Breast epithelium (tissue), 4 donors: ENCODE measurements around the gene MAP2K3. TPM values are rescaled to one million over a fixed set of nuclear protein-coding genes. Genes with fewer than 3 reads are reported as not detected.

Experiments
- DNase-seq, 2 donors: peaks; one replicate each; pipeline ENCODE4 v3.0.0-alpha.2; 2019; ENCODE audit warnings: low spot score in 2 of 2
- H3K27ac ChIP-seq, 2 donors: fragments of 200-600 bp; sonication (generic) in 1 of 2; one replicate each; pipeline ENCODE4 v1.5.1; 2016 to 2019; ENCODE audit warnings: mild to moderate bottlenecking in 1 of 2
- H3K27me3 ChIP-seq, 2 donors: fragments of 200-600 bp; sonication (generic) in 1 of 2; one replicate each; pipeline versions ENCODE4 v1.5.1 to v1.6.0; 2017 to 2019; ENCODE audit warnings: control low read depth in 1 of 2, mild to moderate bottlenecking in 1 of 2
- H3K36me3 ChIP-seq: fragments of 200-600 bp; one replicate; pipeline ENCODE4 v1.5.1; 2019
- H3K4me1 ChIP-seq, 2 donors: fragments of 200-600 bp; sonication (generic); one replicate each; pipeline ENCODE4 v1.5.1; 2016 to 2019; ENCODE audit warnings: control low read depth in 1 of 2
- H3K4me3 ChIP-seq, 3 donors: fragments of 200-600 bp; sonication (generic); 1 replicate in 2 of 3; 2 replicates in 1 of 3; pipeline ENCODE4 v1.5.1; 2016 to 2019; ENCODE audit warnings: mild to moderate bottlenecking in 3 of 3, moderate library complexity in 2 of 3
- H3K9me3 ChIP-seq, 2 donors: fragments of 200-600 bp; sonication (generic) in 1 of 2; one replicate each; pipeline ENCODE4 v1.5.1; 2016 to 2019; ENCODE audit warnings: control low read depth in 1 of 2
- POLR2A ChIP-seq: fragments of 450-650 bp; IDR thresholded peaks from one replicate; pipeline ENCODE4 v1.6.1; 2016; ENCODE audit warnings: antibody characterized with exemption, mild to moderate bottlenecking, moderate library complexity
- POLR2AphosphoS5 ChIP-seq, 3 donors: sonication (generic); formaldehyde crosslinking; IDR thresholded peaks; one replicate each; pipeline ENCODE4 v1.6.1; 2017; ENCODE audit warnings: antibody characterized with exemption in 3 of 3
- intact Hi-C: fragments of 100-400 bp; cut with DNase I; formaldehyde crosslinking; loops from one replicate; pipeline ENCODE4 v1.15.1; 2023; ENCODE audit warnings: low total_unique reads
- total RNA-seq, 3 donors: library from RNA; depleted of rRNA; stranded (reverse); fragments of >200 nt; gene quantifications; one replicate each; pipeline ENCODE4 v1.1.0, GENCODE V29; 2016
- TF ChIP-seq, protein P1 (sequence below), 3 donors: fragments of 450-650 bp; IDR thresholded peaks; one replicate each; pipeline ENCODE4 v1.5.1; 2016 to 2017; ENCODE audit warnings: antibody characterized with exemption in 3 of 3, mild to moderate bottlenecking in 3 of 3, moderate library complexity in 3 of 3

The MAP2K3 gene
- total RNA-seq, 3 donors from 2014 or later, result 16.0 to 26.9 (median 22.0) TPM

DNA sequence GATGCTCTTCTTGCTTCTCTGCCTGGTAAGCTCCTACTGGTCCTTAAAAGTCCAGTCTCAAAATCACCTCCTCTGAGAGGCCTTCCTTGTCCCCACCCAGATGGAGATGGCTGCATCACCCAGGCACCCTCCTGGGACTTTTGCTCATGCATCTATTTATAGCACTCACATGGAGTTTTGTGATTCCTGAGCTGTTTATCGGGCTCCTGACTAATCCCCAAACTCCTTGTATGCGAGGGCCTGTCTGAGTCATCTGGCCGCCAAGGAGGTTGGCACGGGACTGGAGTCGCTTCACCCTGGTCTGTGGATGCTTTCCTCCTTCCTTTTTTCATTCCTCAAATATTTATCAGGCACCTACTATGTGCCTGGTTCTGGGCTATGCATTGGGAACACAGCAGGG lies 2.3 kb upstream of the MAP2K3 start:
- intact Hi-C loops, result no loop called here
- TF ChIP-seq, protein P1, sequence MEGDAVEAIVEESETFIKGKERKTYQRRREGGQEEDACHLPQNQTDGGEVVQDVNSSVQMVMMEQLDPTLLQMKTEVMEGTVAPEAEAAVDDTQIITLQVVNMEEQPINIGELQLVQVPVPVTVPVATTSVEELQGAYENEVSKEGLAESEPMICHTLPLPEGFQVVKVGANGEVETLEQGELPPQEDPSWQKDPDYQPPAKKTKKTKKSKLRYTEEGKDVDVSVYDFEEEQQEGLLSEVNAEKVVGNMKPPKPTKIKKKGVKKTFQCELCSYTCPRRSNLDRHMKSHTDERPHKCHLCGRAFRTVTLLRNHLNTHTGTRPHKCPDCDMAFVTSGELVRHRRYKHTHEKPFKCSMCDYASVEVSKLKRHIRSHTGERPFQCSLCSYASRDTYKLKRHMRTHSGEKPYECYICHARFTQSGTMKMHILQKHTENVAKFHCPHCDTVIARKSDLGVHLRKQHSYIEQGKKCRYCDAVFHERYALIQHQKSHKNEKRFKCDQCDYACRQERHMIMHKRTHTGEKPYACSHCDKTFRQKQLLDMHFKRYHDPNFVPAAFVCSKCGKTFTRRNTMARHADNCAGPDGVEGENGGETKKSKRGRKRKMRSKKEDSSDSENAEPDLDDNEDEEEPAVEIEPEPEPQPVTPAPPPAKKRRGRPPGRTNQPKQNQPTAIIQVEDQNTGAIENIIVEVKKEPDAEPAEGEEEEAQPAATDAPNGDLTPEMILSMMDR (IDR thresholded peaks at IDR 0.05), result no peak
- TF ChIP-seq POLR2A (no peak), POLR2AphosphoS5 (IDR thresholded peaks at IDR 0.05) (no peak)
- Histone ChIP-seq H3K9me3 (no peaks in the 10 kb centered on the region), H3K4me1 (peaks cover 6 to 7% of the 10 kb centered on the region in 2 donors), H3K4me3 (no peak overlapping the region), H3K36me3 (no peaks in the 10 kb centered on the region), H3K27me3 (no peaks in the 10 kb centered on the region), H3K27ac (no peak overlapping the region)
- DNase-seq, result no peak

DNA sequence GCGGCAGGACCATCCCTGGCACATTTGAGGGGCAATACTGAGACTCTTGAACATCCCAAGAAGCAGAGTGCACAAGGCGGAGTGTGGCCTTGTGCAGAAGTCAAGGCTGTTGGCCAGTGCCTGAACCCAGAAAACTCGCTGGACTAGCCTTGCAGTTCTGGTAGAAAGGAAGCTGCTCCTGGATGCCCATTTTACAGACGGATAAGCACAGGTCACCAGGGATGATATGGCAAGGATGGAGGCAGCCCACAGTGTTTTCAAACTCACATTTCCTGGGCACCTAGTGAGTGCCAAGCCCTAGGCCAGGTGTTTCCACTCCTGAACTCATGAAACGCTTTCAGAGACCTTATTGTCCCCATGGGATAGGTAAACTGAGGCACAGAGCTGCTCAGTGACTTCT lies 1.7 kb upstream of the MAP2K3 start:
- H3K27me3 ChIP-seq, result no peaks in the 10 kb centered on the region
- intact Hi-C loops, result no loop called here
- peaks cover 10 to 11% of the 10 kb centered on the region in 2 donors for H3K4me1 ChIP-seq
- no peak for DNase-seq
- H3K27ac ChIP-seq, result peak overlapping the region in 1 of 2 donors; percentile 22
- H3K4me3 ChIP-seq, result no peak overlapping the region
- no peak for TF ChIP-seq POLR2A
- TF ChIP-seq, protein P1 (IDR thresholded peaks at IDR 0.05), result no peak
- TF ChIP-seq POLR2AphosphoS5 (IDR thresholded peaks at IDR 0.05), result no peak
- H3K36me3 ChIP-seq, result no peaks in the 10 kb centered on the region
- H3K9me3 ChIP-seq, result no peaks in the 10 kb centered on the region

DNA sequence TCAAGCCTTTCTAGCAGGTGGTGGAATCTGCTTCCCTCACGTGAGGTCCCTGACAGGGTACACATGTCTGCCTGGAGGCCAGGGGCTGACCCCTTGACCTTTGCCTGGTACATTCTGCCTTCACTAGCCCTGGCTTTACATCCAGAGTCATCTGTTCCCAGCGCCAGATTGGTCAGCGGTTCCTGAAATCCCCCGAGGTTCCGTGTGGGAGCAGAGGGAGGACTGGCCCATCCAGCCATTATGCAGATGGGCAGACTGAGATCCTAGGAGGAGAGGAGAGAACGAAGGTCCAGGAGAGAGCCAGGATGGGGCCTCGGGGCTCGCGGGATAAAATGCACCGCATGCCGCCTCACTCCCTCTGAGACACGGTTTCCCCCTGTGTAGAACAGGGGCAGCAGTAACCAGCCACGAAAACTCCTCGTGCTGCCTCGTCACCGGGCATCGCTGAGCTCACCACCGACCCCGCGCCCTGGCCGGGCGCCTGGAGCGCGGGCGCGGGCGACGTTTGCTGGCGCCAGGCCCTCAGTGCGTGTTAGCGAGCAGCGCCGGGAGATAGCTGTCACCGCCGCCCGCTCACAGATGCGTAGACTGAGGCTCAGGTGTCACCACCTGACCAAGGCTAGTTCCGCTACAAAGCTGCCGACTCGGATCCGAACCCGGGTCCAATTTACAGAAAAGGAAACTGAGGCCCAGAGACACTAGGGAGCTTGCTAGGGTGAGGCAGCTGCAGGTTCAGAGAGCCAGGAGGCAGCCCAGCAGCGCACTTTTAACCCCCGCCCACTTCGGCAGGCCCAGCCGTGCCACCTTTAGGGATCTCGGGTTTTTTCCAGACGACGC lies 811 bp upstream of the MAP2K3 start:
- peak overlapping the region; percentile 96 for H3K27ac ChIP-seq

DNA sequence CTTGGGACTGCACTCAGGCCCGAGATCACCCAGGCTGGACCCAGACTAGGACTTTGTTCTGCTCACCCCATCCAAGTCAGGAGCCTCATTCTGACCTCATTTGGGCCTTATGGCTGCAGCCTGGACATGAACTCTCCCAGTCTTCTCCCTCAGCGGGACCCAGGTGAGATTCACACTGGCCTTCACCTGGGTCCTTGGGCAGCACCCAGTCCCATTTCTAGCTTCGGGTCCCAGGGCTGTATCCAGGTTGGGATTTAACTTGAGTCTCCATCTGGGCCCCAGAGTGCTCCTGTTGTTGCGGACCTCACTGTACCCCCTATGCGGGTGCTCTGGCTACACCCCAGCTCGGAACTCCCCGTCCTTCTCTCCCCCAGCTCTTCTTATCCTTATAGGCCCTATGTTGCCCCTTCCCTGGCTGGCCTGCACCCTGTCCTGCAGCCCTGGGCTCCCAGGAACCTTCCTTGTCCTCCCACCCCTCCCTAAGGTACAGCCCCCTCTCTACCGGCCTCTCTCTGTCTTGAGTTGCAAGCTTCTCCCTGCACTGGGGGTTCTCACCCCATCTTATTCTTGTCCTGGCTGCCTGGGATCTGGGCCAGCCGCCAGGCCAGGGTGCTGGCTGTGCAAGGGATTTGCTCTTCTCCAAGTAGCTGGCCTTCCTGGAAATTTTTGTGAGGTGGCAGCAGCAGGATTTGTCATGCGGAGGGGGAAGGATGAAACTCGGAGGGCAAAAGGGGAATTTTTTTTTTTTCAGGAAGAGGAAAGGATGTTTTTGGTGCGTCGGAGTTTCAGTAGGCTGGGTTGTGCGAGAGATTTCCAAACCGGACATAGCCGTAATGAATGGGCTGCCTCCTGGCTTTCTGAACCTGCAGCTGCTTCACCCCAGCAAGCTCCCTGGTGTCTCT lies 904 bp downstream of the MAP2K3 start:
- Histone ChIP-seq H3K9me3 (no peaks in the 10 kb centered on the region), H3K27ac (peak overlapping the region; percentile 96), H3K36me3 (no peaks in the 10 kb centered on the region), H3K4me1 (peaks cover 12 to 29% of the 10 kb centered on the region in 2 donors), H3K4me3 (peak overlapping the region; percentile 67 to 90 (median 86)), H3K27me3 (no peaks in the 10 kb centered on the region)
- TF ChIP-seq, protein P1 (IDR thresholded peaks at IDR 0.05), result no peak
- TF ChIP-seq POLR2AphosphoS5 (IDR thresholded peaks at IDR 0.05) (no peak), POLR2A (no peak)
- peak in 1 of 2 donors; percentile 53 for DNase-seq
- intact Hi-C loops, result no loop called here

More for the DNA sequence above, 811 bp upstream of the MAP2K3 start:
- TF ChIP-seq, protein P1 (IDR thresholded peaks at IDR 0.05), result no peak
- TF ChIP-seq POLR2AphosphoS5 (IDR thresholded peaks at IDR 0.05), result no peak
- intact Hi-C loops, result no loop called here
- Histone ChIP-seq H3K4me3 (peak overlapping the region; percentile 67 to 90 (median 86)), H3K9me3 (no peaks in the 10 kb centered on the region), H3K4me1 (peaks cover 12 to 19% of the 10 kb centered on the region in 2 donors), H3K36me3 (no peaks in the 10 kb centered on the region), H3K27me3 (no peaks in the 10 kb centered on the region)
- no peak for DNase-seq
